ENCODE measurements around the gene EFCAB6.

DNA sequence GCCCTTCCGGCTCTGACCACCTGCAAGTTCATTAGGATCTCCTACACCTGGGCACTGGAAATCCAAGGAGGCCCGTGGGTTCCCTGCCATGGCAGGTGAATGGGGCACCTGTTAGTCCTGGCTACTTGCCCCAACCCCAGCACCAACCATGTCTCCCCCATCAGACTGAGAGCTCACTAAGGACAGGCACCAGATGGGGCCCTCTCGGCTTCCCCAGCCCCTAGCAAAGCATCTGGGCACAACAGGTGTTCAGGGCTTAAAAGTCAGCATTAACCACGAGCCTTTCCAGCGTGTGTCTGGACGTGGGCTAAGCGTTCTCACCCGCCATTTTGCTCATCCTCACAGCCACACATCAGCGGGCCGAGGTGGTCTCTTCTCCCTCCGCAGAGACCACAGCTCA is 48.0 kb upstream of the EFCAB6 start:
- TF ChIP-seq, protein P1, sequence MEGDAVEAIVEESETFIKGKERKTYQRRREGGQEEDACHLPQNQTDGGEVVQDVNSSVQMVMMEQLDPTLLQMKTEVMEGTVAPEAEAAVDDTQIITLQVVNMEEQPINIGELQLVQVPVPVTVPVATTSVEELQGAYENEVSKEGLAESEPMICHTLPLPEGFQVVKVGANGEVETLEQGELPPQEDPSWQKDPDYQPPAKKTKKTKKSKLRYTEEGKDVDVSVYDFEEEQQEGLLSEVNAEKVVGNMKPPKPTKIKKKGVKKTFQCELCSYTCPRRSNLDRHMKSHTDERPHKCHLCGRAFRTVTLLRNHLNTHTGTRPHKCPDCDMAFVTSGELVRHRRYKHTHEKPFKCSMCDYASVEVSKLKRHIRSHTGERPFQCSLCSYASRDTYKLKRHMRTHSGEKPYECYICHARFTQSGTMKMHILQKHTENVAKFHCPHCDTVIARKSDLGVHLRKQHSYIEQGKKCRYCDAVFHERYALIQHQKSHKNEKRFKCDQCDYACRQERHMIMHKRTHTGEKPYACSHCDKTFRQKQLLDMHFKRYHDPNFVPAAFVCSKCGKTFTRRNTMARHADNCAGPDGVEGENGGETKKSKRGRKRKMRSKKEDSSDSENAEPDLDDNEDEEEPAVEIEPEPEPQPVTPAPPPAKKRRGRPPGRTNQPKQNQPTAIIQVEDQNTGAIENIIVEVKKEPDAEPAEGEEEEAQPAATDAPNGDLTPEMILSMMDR (IDR thresholded peaks at IDR 0.05), result no peak
- no peak for TF ChIP-seq POLR2A (IDR thresholded peaks at IDR 0.05)
- no peak for TF ChIP-seq POLR2AphosphoS5 (IDR thresholded peaks at IDR 0.05)
- TF ChIP-seq EP300 (IDR thresholded peaks at IDR 0.05), result no peak
